Panc1 (cell line): ENCODE data around the gene PADI2.

ENCODE experiments used
- POLR2AphosphoS5 ChIP-seq: IDR thresholded peaks from 2 replicates; pipeline ENCODE4 v1.6.1; 2012; ENCODE audit warnings: mild to moderate bottlenecking, low read depth, low read length, moderate library complexity
- TF ChIP-seq, protein P1 (sequence below): fragments of 450-650 bp; IDR thresholded peaks from 2 replicates; pipeline ENCODE4 v1.5.1; 2017; ENCODE audit warnings: mild to moderate bottlenecking

GRCh38 chr1:17098446-17099317 is 20.6 kb downstream of the PADI2 start:
- TF ChIP-seq POLR2AphosphoS5 = peak; percentile 50; the same call in 1 of the 2 replicates
- TF ChIP-seq, protein P1, sequence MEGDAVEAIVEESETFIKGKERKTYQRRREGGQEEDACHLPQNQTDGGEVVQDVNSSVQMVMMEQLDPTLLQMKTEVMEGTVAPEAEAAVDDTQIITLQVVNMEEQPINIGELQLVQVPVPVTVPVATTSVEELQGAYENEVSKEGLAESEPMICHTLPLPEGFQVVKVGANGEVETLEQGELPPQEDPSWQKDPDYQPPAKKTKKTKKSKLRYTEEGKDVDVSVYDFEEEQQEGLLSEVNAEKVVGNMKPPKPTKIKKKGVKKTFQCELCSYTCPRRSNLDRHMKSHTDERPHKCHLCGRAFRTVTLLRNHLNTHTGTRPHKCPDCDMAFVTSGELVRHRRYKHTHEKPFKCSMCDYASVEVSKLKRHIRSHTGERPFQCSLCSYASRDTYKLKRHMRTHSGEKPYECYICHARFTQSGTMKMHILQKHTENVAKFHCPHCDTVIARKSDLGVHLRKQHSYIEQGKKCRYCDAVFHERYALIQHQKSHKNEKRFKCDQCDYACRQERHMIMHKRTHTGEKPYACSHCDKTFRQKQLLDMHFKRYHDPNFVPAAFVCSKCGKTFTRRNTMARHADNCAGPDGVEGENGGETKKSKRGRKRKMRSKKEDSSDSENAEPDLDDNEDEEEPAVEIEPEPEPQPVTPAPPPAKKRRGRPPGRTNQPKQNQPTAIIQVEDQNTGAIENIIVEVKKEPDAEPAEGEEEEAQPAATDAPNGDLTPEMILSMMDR = no peak
